ENCODE data around the gene LRRC63.
A peak's percentile ranks its signal among the peaks of the same experiment; 100 is the strongest.

The LRRC63 gene

GRCh38 chr13:46313024-46313423, 101.3 kb downstream of the LRRC63 start:
- DNase-seq (ENCODE audit: low read depth): no peak

GRCh38 chr13:46313432-46314257, 101.9 kb downstream of the LRRC63 start:
- no peak for DNase-seq (ENCODE audit: low read depth)

GRCh38 chr13:46314587-46314986, 102.9 kb downstream of the LRRC63 start:
- no peak for DNase-seq (ENCODE audit: low read depth)

- no peak for DNase-seq (ENCODE audit: low read depth)
Measured at GRCh38 chr13:46315036-46315435, 103.3 kb downstream of the LRRC63 start.

GRCh38 chr13:46315491-46316075, 103.9 kb downstream of the LRRC63 start:
- no peak for DNase-seq (ENCODE audit: low read depth)

- no peak for DNase-seq (ENCODE audit: low read depth)
Measured at GRCh38 chr13:46317120-46317519, 105.4 kb downstream of the LRRC63 start.

GRCh38 chr13:46318986-46319385, 107.3 kb downstream of the LRRC63 start:
- no peak for DNase-seq (ENCODE audit: low read depth)

GRCh38 chr13:46320406-46320805, 108.7 kb downstream of the LRRC63 start:
- DNase-seq (ENCODE audit: low read depth): no peak

GRCh38 chr13:46320821-46321220, 109.1 kb downstream of the LRRC63 start:
- DNase-seq (ENCODE audit: low read depth): no peak

- DNase-seq (ENCODE audit: low read depth): peak; percentile 59
Measured at GRCh38 chr13:46321494-46322225, 109.9 kb downstream of the LRRC63 start.

- DNase-seq (ENCODE audit: low read depth): no peak
Measured at GRCh38 chr13:46324976-46325375, 113.2 kb downstream of the LRRC63 start.

Data from activated T-cell treated with anti-CD3 and anti-CD28 coated beads for 1 hour (primary cell).